NCI-H2081 treated with DMSO at 0.1 percent for 48 hours (cell line): ENCODE measurements around the gene KRTAP4-3.
"Not testable (repeated sequence)": the region's sequence is repeated elsewhere in the genome, so short reads cannot be mapped to it uniquely, and the experiment has no call there.

Experiments
- DNase-seq: peaks from one replicate; lab custom pipeline; 2025; lab: John Stamatoyannopoulos, UW

KRTAP4-3 gene

DNA sequence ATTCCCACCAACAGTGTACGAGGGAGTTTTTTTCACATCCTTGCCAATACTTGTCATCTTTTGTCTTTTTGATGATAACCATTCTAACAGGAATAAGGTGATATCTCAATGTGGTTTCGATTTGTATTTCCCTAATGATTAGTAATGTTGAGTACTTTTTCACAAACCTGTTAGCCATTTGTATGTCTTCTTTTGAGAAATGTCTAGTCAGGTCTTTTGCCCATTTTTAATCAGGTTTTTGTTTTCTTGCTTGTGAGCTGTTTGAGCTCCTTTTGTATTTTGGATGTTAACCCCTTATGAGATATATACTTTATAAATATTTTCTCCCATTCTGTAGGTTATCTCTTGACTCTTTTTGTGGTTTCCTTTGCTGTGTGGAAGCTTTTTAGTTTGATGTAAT is 16.5 kb downstream of the KRTAP4-3 start:
- no peak for DNase-seq

DNA sequence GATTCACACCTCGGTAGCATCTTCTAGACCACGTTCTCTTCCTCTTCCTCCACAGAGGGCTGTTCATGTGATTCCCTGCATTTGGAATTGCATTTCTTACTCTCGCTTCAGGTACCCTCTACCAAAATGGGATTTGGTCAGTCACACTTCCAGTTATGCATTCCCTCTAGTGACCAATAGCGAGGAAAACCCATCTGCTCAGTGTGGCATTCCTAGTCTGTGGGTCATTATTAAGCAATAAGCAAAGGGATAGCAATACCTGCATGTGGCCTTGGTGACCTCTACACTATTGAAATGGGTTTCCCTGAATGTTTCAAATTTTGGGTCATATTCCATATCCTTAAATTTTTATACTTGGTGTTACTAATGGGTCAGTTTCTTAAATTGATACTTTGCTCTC is 18.0 kb downstream of the KRTAP4-3 start:
- DNase-seq, result no peak

DNA sequence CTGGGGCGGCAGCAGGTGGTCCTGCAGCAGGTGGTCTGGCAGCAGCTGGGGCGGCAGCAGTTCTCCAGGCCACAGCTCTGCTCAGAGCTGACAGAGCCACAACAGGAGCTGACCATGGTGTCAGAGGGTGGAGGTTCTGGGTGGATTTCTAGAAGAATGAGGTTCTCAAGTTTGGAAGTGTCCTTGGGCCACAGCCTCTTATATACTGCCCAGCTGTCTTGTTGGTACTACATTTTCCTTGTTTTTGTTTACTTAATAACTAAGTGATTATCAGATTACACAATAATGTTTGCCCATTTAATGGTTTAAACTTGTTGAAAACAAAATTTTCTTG is 18.4 kb downstream of the KRTAP4-3 start, which contains the start of gene KRTAP4-5:
Gene KRTAP4-5 (minus strand): TSS at position 174 of the 334 bp plus-strand sequence. CDS start 58 bp downstream, at position 116.
- DNase-seq, result no peak

DNA sequence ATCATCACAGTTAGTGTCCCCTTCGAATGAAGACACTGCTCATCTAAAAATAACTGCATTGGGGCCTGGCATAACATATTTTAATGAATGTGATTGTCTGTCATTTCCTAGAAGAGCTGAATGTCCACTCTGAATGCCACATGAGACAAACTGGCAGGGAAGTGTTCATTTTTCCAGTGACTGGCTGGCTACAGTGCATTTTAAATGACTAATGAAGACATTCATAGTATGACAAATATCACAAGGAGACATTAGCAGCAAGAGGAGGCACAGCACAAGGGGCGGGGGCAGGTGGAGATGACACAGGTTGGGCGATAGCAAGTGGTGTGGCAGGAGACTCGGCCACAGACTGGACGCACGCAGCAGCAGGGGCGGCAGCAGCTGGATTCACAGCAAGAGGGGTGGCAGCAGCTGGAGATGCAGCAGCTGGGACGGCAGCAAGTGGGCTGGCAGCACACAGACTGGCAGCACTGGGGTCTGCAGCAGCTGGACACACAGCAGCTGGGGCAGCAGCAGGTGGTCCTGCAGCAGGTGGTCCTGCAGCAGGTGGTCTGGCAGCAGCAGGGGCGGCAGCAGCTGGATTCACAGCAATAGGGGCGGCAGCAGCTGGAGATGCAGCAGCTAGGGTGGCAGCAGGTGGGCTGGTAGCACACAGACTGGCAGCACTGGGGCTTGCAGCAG is 18.9 kb downstream of the KRTAP4-3 start:
- DNase-seq, result not testable (repeated sequence)

DNA sequence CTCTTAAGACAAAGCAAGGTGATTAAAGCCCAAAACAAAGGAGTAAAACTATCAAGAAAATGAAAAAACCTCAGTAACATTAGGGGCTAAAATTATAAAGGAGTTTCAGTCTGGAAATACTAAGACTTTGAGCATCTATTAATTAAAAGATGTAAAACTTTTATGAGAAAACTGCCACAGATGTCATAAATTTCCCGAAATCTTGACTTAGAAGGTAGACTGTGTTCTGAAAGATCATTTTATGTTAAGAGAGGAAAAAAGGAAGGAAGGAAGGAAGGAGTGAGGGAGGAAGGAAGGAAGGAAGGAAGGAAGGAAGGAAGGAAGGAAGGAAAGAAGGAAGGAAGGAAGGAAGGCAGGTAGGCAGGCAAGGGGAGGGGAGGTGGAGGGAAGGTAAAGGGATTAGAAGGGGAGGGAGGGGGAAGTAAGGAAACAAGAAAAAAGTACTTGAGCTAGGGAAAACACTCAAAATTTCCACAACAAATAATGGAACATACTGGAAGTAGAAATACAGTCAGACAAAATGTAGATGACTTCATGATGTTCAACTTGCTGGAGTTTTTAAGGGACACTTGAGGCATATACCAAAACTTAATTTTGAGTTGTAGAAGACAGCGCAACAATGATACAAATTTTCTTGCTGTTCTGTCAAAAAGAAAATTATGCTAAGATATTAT is 20.4 kb downstream of the KRTAP4-3 start:
- no peak for DNase-seq

DNA sequence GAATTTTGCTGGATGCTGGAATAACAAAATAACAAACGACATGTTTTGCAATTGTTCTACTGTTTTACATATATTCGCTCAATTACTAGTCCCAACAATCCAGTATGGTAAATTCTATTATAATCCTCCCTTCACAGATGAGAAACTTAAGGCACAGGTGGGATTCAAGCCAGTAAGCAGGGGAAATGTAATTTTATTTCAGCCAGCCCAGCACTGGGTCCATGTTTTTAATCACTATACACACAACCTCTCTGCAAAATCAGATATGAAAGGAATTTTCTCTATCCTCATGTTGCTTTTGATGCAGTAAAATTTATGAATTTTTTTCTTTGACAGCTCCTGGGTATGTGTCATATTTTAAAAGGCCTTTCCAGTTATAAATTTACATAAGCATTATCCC is 22.8 kb downstream of the KRTAP4-3 start:
- no peak for DNase-seq

DNA sequence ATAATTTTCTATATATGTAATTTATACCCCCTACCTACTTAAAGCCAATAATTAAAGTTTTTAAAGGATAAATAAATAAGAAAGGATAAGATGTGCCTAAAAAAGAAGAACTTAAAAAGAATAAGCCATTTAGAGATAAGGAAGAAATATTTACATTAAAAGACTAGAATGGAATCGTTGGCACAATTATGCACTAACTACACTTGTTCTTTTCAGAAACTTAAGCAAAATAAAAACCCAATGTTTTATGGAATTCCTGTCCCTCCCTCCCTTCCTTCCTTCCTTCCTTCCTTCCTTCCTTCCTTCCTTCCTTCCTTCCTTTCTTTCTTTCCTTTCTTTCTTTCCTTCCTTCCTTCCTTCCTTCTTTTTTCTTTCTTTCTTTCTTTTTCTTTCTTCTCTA is 23.2 kb downstream of the KRTAP4-3 start:
- DNase-seq, result no peak

DNA sequence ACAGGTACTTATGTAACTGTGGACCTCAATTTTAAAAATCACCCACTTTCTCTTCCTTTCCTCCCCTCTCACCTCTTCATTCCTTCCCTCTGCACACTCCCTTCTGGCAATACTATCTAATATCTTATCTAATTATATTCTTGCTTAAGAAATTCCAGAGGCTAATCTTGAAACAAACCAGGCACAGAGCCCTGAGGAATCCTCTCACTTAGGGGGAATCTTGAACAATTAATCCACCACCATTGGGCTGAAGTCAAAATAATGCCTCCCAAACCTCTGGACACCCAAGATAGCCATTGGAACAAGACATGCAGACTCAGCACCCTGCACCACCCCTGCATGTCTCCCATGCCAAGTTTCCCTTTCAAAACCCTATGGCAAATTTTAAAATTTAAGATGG is 26.7 kb downstream of the KRTAP4-3 start:
- DNase-seq, result no peak

DNA sequence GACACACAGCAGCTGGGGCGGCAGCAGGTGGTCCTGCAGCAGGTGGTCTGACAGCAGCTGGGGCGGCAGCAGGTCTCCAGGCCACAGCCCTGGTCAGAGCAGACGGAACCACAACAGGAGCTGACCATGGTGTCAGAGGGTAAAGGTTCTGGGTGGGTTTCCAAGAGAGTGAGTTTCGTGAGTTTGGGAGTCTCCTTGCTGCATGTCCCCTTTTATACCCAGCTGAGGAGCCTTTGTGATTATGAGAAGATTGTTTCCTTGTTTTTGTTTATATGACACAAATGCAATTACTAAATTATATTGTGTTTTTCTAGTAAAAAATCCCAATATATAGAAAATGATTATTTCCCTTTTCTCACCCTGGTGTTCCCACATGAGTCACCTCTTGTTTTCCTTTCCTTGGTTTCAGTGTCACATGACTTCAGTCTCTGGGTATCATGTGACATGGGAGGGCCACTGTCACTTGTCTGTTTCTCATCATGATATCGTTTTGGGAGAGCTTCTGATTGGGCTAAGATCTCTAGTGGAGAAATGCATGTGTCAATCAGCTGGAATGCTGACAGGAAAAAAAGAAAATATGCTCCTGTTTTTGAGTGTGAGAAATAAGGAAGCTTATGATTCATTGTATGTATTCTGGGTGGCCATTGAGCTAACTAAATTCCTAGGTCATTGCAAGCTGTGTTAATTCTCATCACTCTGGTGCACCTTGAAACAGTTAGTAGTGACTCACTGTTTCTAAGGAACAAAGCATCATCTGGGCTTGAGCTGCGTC is 27.5 kb downstream of the KRTAP4-3 start, which contains the start of gene KRTAP4-6:
Gene KRTAP4-6 (minus strand): TSS at position 185 of the 772 bp plus-strand sequence. CDS start 57 bp downstream, at position 128.
- DNase-seq, result no peak

DNA sequence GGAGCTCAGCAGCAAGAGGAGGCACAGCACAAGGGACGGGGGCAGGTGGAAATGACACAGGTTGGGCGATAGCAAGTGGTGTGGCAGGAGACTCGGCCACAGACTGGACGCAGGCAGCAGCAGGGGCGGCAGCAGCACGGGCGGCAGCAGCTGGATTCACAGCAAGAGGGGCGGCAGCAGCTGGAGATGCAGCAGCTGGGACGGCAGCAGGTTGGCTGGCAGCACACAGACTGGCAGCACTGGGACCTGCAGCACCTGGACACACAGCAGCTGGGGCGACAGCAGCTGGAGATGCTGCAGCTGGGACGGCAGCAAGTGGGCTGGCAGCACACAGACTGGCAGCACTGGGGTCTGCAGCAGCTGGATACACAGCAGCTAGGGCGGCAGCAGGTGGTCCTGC is 28.2 kb downstream of the KRTAP4-3 start:
- not testable (repeated sequence) for DNase-seq

DNA sequence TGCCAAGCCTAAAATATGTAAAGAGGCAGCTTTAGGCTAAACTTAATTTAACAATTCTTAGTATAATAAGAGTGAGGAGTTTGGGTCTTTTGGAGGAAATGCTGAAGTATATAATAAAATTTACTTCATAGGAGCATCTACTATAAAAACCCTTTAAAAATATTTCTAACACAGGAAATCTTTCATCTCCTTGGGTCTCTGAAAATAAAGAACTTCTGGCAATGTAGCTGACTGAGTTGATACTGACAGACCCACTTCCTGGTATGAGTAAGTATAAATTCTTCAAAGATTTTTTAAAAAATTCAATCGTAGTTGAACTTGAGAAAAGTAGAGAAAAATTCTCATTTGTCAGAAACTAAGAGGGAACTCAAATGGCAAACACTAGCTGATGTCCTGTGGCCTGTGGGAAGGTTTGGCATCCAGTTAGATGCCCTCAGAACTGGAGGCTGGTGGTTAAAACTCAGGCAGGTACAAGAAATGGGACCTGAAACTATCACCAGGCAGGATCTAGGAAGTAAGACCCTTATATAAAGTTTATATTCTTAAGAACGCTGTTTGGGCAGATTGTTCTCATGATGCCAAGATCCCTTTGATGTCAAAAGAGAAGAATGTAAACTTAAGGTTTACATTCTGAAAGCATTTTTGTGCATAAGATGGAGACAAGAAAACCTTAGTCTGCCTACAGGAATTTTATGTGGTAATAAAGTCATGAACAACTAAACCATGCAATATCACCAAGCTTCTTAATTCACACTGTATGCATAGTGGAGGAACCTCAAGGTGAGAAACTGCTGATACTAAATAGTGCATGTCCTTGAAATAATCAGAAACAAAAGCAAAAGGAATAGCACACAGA is 33.9 kb downstream of the KRTAP4-3 start:
- no peak for DNase-seq

DNA sequence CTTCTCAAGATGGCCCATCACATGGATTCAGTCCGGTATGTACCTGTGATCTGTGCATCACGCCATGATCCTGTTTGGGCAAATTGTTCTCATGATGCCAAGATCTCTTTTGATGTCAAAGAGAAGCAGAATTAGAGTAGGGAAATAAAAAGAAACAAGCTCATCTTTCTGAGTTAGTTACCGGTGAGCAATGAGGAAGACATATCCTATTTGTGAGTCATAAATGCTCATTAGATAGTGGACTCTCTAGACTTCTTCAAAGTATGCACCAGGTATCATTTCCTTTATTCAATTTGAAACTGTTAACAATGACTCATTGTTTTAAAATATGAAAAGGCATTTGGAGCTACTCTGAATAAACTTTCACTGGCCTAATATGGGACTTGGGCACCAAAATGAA is 36.0 kb downstream of the KRTAP4-3 start:
- DNase-seq, result no peak

DNA sequence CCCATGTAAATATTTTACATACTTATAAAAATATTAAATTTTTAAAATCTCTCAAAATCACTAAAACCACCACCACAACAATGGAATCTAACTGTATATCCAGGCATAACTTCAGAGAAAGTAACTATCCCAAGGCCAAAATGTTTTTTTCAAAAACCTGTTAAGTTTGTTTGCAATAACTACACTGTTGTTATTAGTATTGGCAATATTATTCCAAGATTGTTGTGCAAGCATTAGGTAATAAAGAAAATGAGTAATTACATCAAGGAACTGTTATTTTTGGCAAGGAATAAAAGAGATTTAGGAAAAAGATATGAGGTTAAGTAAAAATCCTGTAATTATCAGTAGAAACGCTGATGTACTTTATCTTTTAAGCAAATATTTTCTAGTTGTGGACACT is 40.6 kb downstream of the KRTAP4-3 start:
- no peak for DNase-seq

DNA sequence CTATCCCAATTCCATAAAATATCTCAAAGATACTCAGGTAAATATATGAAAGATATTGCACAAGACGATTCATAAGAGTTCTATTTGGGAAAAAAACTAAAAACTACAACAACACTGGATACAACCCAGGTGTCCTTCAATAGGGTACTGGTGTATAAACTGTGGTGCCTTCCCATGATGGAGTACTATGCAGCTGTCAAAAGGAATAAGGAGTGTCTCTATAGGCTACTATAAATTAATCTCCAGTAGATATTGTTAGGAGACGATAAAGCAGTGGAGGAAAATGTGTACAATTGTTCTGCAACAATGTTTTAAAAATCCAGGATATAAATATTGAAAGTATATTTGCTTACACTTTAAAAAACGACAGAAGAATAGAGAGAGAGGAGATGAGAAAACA is 41.6 kb downstream of the KRTAP4-3 start:
- DNase-seq, result no peak

DNA sequence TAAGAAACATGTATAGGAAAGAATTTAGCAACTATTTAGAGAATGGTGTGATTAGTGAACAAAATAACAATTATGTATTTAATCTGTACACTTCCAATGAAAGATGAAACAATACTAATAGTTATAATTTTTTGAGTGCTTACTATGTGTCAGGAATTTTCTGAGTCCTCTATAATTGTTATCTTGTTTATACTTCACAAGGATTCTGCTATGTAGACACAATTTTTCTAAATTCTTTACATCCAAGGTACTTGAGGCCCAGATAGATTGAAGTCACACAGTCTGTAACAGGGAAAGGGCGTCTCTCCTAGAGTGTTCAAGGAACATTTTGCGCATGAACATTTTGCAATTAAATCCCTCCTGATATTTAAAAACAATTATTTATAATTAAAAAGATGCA is 43.0 kb downstream of the KRTAP4-3 start:
- no peak for DNase-seq

DNA sequence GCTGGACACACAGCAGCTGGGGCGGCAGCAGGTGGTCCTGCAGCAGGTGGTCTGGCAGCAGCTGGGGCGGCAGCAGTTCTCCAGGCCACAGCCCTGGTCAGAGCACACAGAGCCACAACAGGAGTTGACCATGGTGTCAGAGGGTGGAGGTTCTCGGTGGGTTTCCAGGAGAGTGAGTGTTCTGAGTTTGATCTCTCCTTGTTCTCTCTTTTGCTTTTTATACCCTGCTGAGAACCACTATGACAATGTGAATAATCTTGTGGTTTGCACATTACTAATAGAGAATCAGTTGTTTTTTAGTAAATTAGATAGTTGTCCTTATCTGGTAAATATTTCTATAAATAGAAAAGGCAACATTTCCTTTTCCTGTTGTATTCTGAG is 44.0 kb downstream of the KRTAP4-3 start, which contains the start of gene KRTAP4-12:
Gene KRTAP4-12 (minus strand): TSS at position 192 of the 381 bp plus-strand sequence. CDS start 60 bp downstream, at position 132.
- DNase-seq, result not testable (repeated sequence)

DNA sequence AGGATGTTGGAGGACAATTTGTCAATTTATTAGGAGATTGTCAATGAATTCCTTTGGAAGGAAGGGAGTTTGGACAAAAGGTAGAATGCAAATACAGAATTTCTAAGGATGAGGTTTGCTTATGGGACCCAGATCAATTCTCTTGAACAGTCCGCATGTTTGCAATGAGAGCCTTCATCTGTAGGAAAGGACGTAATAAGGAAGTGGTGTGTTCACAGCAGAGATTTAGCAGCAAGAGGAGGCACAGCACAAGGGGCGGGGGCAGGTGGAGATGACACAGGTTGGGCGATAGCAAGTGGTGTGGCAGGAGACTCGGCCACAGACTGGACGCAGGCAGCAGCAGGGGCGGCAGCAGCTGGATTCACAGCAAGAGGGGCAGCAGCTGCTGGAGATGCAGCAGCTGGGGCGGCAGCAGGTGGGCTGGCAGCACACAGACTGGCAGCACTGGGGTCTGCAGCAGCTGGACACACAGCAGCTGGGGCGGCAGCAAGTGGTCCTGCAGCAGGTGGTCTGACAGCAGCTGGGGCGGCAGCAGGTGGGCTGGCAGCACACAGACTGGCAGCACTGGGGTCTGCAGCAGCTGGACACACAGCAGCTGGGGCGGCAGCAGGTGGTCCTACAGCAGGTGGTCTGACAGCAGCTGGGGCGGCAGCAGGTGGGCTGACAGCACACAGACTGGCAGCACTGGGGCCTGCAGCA is 44.6 kb downstream of the KRTAP4-3 start:
- DNase-seq, result not testable (repeated sequence)

DNA sequence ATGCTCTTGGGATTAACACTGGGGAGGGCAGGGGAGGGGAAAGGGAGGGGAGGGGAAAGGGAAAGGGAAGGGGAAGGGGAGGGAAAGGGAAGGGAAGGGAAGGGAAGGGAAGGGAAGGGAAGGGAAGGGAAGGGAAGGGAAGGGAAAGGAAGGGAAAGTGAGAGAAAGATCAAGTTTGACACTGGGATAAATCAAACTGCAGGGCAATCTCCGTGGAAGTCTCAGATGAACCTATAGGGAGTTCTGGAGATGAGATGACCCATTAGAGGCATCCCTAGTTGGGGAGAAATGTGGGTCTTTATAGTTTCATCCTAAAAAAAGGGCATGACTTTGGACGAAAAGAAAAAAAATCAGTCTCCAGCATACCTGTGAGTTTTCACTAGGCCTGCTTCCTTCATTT is 46.3 kb downstream of the KRTAP4-3 start:
- DNase-seq, result no peak

DNA sequence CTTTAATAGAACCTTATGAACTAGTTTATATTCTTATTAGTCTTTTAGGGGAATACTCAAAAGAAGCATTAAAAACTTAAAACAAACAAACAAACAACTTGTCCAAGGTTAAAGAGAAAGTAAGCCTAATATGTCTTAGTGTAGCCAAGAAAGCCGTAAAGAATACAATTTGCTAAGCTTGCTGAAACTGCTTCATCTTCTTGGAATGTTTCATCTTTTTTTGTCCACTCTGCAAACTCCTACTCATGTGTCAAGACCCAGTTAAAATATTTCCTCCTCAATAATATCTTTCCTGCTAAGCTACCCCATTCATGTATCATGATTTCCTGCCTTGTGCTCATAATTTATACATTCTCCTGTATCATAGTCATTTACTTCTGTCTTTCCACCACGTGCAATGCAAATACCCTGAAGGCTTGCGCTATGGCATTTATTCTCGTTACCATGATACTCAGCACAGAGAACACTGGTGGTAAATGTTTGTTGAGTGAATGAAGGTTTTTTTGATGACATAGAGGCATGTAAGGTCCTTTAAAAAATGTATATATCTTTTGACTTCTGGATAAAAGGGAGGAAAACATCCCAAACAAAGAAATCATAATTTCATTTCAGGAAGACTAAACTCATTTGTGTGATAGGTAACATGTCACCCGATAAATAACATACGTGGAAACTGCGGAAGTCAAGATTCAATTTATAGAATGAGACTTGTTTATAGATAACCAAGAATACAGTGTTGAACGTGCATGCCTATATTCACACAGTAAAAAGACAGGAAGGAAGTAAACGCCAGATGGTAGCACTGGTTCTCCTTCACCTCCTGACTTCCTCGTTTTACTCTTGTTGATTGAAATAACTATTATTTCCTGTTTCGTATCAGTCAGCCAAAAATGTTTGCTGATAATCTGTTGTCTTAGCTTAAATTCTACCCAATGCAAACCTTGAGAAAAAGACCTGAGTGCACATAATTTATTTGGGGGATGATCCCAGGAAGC is 48.0 kb downstream of the KRTAP4-3 start:
- not testable (repeated sequence) for DNase-seq

DNA sequence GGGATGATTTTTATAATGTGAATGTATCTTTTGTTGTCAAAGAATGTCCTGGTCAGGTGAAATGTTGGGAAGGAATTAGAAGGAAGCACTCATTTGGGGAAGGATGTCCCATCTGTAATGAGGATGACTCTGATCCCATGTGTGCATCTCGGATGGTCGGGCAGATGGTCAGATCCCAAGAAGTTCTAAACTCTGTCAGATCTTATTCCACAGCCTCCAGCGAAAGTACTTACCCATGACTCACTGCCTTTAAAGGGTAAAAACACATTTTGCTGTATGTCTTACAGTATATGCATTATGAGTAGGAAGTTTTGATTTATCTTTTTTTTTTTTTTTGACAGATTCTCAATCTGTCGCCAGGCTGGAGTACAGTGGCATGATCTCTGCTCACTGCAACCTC is 49.3 kb downstream of the KRTAP4-3 start:
- DNase-seq, result no peak
